Left ventricle myocardium inferior (tissue), 1 donor: ENCODE measurements around the gene AMH. TPM values are rescaled to one million over a fixed set of nuclear protein-coding genes. Genes with fewer than 3 reads are reported as not detected.

Experiments used
- DNase-seq: peaks from one replicate; pipeline ENCODE4 v3.0.0-alpha.2; 2020
- H3K27ac ChIP-seq: fragments of 200-600 bp; replicated peaks from 2 replicates; pipeline ENCODE4 v1.8.0; 2021
- H3K27me3 ChIP-seq: fragments of 200-600 bp; 2 replicates; pipeline ENCODE4 v1.8.0; 2021; ENCODE audit warnings: low read depth
- H3K36me3 ChIP-seq: fragments of 200-600 bp; 2 replicates; pipeline ENCODE4 v1.8.0; 2021
- H3K4me1 ChIP-seq: fragments of 200-600 bp; 2 replicates; pipeline ENCODE4 v1.8.0; 2021
- H3K4me3 ChIP-seq: fragments of 200-600 bp; 2 replicates; pipeline ENCODE4 v1.8.0; 2021; ENCODE audit warnings: mild to moderate bottlenecking, moderate library complexity
- H3K9me3 ChIP-seq: fragments of 200-600 bp; replicated peaks from 2 replicates; pipeline ENCODE4 v1.8.0; 2021
- CTCF ChIP-seq: fragments of 200-600 bp; IDR thresholded peaks from 2 replicates; pipeline ENCODE4 v1.8.0; 2021; ENCODE audit warnings: antibody characterized with exemption, mild to moderate bottlenecking, borderline replicate concordance
- intact Hi-C: fragments of 100-400 bp; cut with micrococcal nuclease; formaldehyde crosslinking; loops from one replicate; pipeline ENCODE4 v1.11.0; 2022
- total RNA-seq: library from RNA; stranded (reverse); fragmentation: NEBNext Ultra II Directional; extraction: Animal tissue kit (Norgen Biotek cat#: 25700); gene quantifications from one replicate; pipeline ENCODE4 v1.2.1, GENCODE V29; 2021
- donor health status: DM: no; HTN: yes; CAD: no; lungs with severe emphysema.

Gene AMH
- total RNA-seq, 1 donor from 2014 or later: 1.1 TPM

DNA sequence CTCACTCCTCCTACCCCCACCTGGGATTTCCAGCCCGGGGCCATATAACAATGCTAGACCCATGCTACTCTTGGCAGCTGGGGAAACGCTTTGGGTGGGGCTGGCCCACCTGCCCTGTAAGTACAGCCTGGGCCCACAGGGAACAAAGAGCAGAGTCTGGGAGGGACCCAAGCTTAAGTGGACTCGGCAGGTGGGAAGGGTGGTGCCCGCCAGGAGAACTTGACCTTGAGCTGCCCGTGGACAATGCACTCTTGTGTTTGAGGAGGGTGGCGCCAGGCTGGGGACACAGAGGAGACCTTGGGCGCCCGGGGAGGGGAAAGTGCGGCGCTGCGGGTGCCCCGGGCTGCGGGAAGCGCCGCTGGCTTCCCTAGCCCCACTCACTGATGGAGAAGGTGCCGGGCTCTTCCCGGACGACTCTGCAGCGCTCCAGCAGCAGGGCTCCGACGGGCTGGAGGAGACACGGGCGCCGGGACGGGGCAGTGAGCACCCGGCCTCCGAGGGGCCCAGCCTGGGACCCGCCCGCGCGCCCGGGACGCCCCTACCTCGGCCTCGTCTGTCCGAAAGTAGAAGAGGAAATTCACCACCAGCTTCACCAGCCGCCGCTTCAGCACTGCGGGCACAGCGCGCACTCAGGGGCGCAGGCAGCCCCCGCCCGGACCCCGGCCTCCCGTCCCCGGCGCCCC is 13.6 kb upstream of the AMH start:
- Histone ChIP-seq H3K36me3 (peaks cover 16% of the 10 kb centered on the region), H3K4me3 (peak overlapping the region; percentile 98), H3K9me3 (no peaks in the 10 kb centered on the region), H3K4me1 (peaks cover 85% of the 10 kb centered on the region), H3K27ac (peak overlapping the region; percentile 100), H3K27me3 (no peaks in the 10 kb centered on the region)
- TF ChIP-seq CTCF: no peak
- DNase-seq: peak; percentile 42
- intact Hi-C loops: no loop called here

DNA sequence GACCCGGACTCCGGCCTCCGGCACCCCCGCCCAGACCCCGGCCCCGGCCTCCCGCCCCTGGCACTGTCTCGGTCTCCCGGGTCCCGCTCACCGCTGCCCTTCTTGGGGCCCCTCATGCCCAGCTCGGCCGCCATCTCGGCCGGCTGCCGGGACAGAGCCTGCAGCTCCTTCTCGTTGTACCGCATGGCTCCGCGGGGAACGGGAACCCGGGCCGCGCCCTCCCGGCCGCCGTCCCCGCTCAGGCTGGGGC is 13.1 kb upstream of the AMH start:
- H3K36me3 ChIP-seq: peaks cover 16% of the 10 kb centered on the region
- DNase-seq: no peak
- TF ChIP-seq CTCF: no peak
- H3K4me3 ChIP-seq: peak overlapping the region; percentile 98
- H3K9me3 ChIP-seq: no peaks in the 10 kb centered on the region
- intact Hi-C loops: no loop called here
- H3K27ac ChIP-seq: peak overlapping the region; percentile 100
- no peaks in the 10 kb centered on the region for H3K27me3 ChIP-seq
- H3K4me1 ChIP-seq: peaks cover 88% of the 10 kb centered on the region

GRCh38 chr19:2236314-2237050 is 12.6 kb upstream of the AMH start, which contains the start of the genes PLEKHJ1 and SF3A2:
TSS of gene PLEKHJ1 (minus strand) at chr19:2236329. CDS start at chr19:2236248, 81 bp downstream.
TSS of gene SF3A2 (plus strand) at chr19:2236824. CDS start at chr19:2243419, 6,595 bp downstream.
- Histone ChIP-seq H3K36me3 (peaks cover 16% of the 10 kb centered on the region), H3K27ac (peak within 1 kb of the TSS; percentile 100), H3K4me3 (peak within 1 kb of the TSS; percentile 98), H3K4me1 (peaks cover 88% of the 10 kb centered on the region), H3K9me3 (no peaks in the 10 kb centered on the region), H3K27me3 (no peaks in the 10 kb centered on the region)
- intact Hi-C loops: no loop called here
- peak; percentile 96 for DNase-seq
- TF ChIP-seq CTCF: peak; percentile 98

DNA sequence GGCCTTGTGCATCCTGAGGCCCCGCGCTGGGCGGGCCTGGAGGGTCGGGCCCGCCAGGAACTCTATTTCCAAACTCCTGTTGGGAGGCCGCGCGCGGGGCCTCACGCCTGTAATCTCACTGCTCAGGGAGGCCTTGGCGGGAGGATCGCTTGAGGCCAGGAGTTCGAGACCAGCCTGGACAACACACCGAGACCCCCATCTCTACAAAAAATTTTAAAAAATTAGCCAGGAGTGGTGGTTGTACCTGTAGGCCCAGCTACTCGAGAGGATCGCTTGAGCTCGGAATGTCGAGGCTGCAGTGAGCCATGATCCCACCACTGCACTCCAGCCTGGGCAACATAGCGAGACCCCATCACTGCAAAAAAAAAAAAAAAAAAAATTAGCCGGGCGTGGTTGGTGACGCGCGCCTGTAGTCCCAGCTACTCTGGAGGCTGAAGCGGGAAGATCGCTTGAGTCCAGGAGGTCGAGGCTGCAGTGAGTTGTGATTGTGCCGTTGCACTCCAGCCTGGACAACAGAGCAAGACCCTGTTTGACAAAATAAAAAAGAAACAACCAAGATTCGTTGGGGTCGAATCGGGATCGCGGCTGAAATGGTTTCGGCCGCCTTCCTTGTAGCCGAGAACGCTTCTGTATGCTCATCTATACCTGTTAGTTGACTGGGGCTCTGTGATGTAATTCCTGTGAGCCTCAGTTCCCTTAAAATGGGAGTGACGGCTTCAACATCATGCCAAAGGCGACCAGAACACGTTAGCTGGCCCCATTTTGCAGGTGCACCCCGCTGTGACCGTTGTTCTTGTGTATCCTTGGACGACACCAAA is 11.9 kb upstream of the AMH start:
- DNase-seq: no peak
- Histone ChIP-seq H3K4me3 (peak overlapping the region; percentile 98), H3K4me1 (peaks cover 90% of the 10 kb centered on the region), H3K27me3 (no peaks in the 10 kb centered on the region), H3K36me3 (peaks cover 16% of the 10 kb centered on the region), H3K9me3 (no peaks in the 10 kb centered on the region), H3K27ac (peak overlapping the region; percentile 100)
- TF ChIP-seq CTCF: no peak
- intact Hi-C loops: no loop called here

- intact Hi-C loops: no loop called here
- no peak overlapping the region for H3K27ac ChIP-seq
- H3K4me1 ChIP-seq: peaks cover 94% of the 10 kb centered on the region
- H3K27me3 ChIP-seq: no peaks in the 10 kb centered on the region
- DNase-seq: no peak
- H3K9me3 ChIP-seq: no peaks in the 10 kb centered on the region
- no peak for TF ChIP-seq CTCF
- H3K36me3 ChIP-seq: peaks cover 14% of the 10 kb centered on the region
- H3K4me3 ChIP-seq: peak overlapping the region; percentile 98
Measured at GRCh38 chr19:2237869-2238153, 11.3 kb upstream of the AMH start.
